GM12875 (cell line): ENCODE results near the gene CNIH4.
"Not testable (repeated sequence)": the region's sequence is repeated elsewhere in the genome, so short reads cannot be mapped to it uniquely, and the experiment has no call there.

Experiments used
- H3K4me3 ChIP-seq: one replicate; pipeline ENCODE4 v1.5.1; 2011; ENCODE audit warnings: low read depth, low read length, control low read depth
- CTCF ChIP-seq: IDR thresholded peaks from 2 replicates; pipeline ENCODE4 v1.5.1; 2011; ENCODE audit warnings: low read depth, mild to moderate bottlenecking, control low read depth, inconsistent platforms, low read length, moderate library complexity, borderline replicate concordance; ENCODE audit not compliant: insufficient read depth

The CNIH4 gene

GRCh38 chr1:224333939-224334786, 22.5 kb upstream of the CNIH4 start:
- H3K4me3 ChIP-seq, result no peak overlapping the region
- no peak for TF ChIP-seq CTCF

- no peak for TF ChIP-seq CTCF
These were observed 18.4 kb upstream of the CNIH4 start for GRCh38 chr1:224338150-224338838.

GRCh38 chr1:224339442-224340033, 17.1 kb upstream of the CNIH4 start:
- TF ChIP-seq CTCF, result no peak
- H3K4me3 ChIP-seq, result no peak overlapping the region

More at GRCh38 chr1:224338150-224338838, 18.4 kb upstream of the CNIH4 start:
- no peak overlapping the region for H3K4me3 ChIP-seq

- H3K4me3 ChIP-seq, result peak overlapping the region; percentile 60
These were observed 16.0 kb upstream of the CNIH4 start for GRCh38 chr1:224340453-224341384.

GRCh38 chr1:224343679-224344078, 13.0 kb upstream of the CNIH4 start:
- TF ChIP-seq CTCF, result no peak
- no peak overlapping the region for H3K4me3 ChIP-seq

- H3K4me3 ChIP-seq, result no peak overlapping the region
- TF ChIP-seq CTCF, result no peak
These were observed 8.5 kb upstream of the CNIH4 start for GRCh38 chr1:224348137-224348536.

- H3K4me3 ChIP-seq, result not testable (repeated sequence)
These were observed 7.0 kb upstream of the CNIH4 start for GRCh38 chr1:224349716-224350115.

GRCh38 chr1:224352436-224353085, 4.1 kb upstream of the CNIH4 start:
- not testable (repeated sequence) for H3K4me3 ChIP-seq
